A673 (cell line): ENCODE results near the gene FGFBP2. TPM values are rescaled to one million over a fixed set of nuclear protein-coding genes. Genes with fewer than 3 reads are reported as not detected.

Source experiments
- BruUV-seq: library from RNA; stranded (reverse); fragments of 400-500 nt; replicated peaks from 2 replicates; lab custom pipeline; 2021; lab: Mats Ljungman, UMichigan
- CTCF ChIA-PET: fragments of 300-600 bp; sonication (Branson Sonifier 250); formaldehyde crosslinking; loops from one replicate; lab custom pipeline; 2022; ENCODE audit warnings: antibody characterized with exemption; lab: Charles Lee
- POLR2A ChIA-PET: fragments of 300-600 bp; sonication (Branson Sonifier 250); formaldehyde crosslinking; loops from one replicate; lab custom pipeline; 2022; ENCODE audit warnings: antibody characterized with exemption; ENCODE audit not compliant: low non-redundant PET; lab: Charles Lee
- DNase-seq: peaks from one replicate; pipeline ENCODE4 v3.0.0-alpha.2; 2015; ENCODE audit warnings: low spot score
- H3K27ac ChIP-seq: fragments of 200-600 bp; sonication (generic); 2 replicates; pipeline ENCODE4 v1.5.1; 2016; ENCODE audit warnings: mixed run types, low read depth, mild to moderate bottlenecking, mixed read lengths, antibody characterized with exemption, low read length; ENCODE audit not compliant: poor library complexity, severe bottlenecking
- H3K27me3 ChIP-seq: fragments of 200-600 bp; sonication (generic); replicated peaks from 2 replicates; pipeline ENCODE4 v1.6.1; 2017; ENCODE audit warnings: mixed run types, low read depth, mild to moderate bottlenecking, mixed read lengths, antibody characterized with exemption, low read length; ENCODE audit not compliant: insufficient read depth, poor library complexity
- H3K36me3 ChIP-seq: fragments of 200-600 bp; sonication (generic); 2 replicates; pipeline ENCODE4 v1.6.1; 2016; ENCODE audit warnings: mixed run types, mild to moderate bottlenecking, mixed read lengths, antibody characterized with exemption, low read length; ENCODE audit not compliant: insufficient read depth, poor library complexity, severe bottlenecking
- H3K4me1 ChIP-seq: fragments of 200-600 bp; sonication (generic); 2 replicates; pipeline ENCODE4 v1.6.1; 2017; ENCODE audit warnings: mixed run types, mild to moderate bottlenecking, mixed read lengths, antibody characterized with exemption, low read length; ENCODE audit not compliant: insufficient read depth, poor library complexity, severe bottlenecking
- H3K4me3 ChIP-seq: fragments of 200-600 bp; sonication (generic); 2 replicates; pipeline ENCODE4 v1.5.1; 2016; ENCODE audit warnings: low read depth, mixed run types, mild to moderate bottlenecking, mixed read lengths, low read length; ENCODE audit not compliant: poor library complexity, severe bottlenecking
- H3K9me3 ChIP-seq: fragments of 200-600 bp; sonication (generic); 2 replicates; pipeline ENCODE4 v1.6.1; 2016; ENCODE audit warnings: mixed run types, low read depth, mild to moderate bottlenecking, mixed read lengths, antibody characterized with exemption, low read length; ENCODE audit not compliant: poor library complexity, severe bottlenecking
- CTCF ChIP-seq: fragments of 300-800, 200-600 bp; sonication (generic); conservative IDR thresholded peaks from 2 replicates; pipeline ENCODE4 v1.5.1; 2017; ENCODE audit warnings: low read depth, mild to moderate bottlenecking, antibody characterized with exemption, low read length, moderate library complexity, mixed read lengths
- EZH2 ChIP-seq: fragments of 200-600 bp; sonication (generic); IDR thresholded peaks from 2 replicates; pipeline ENCODE4 v1.6.1; 2017; ENCODE audit warnings: borderline replicate concordance, low read depth, mild to moderate bottlenecking, mixed read lengths, antibody characterized with exemption, low read length; ENCODE audit not compliant: poor library complexity, severe bottlenecking
- intact Hi-C: fragments of 100-400 bp; cut with micrococcal nuclease; formaldehyde crosslinking; loops from one replicate; pipeline ENCODE4 v1.10.0; 2022; ENCODE audit not compliant: unreplicated experiment
- total RNA-seq: library from RNA; stranded (reverse); gene quantifications from 2 replicates; pipeline ENCODE4 v1.2.3, GENCODE V29; 2021

The FGFBP2 gene
- total RNA-seq, 1 experiment from 2014 or later = not detected

GRCh38 chr4:15938640-15939039 is 24.3 kb downstream of the FGFBP2 start, which contains the start of gene FGFBP1:
Gene FGFBP1, minus strand, starts transcription at chr4:15938740. Its CDS starts 2,108 bp downstream, at chr4:15936632.
- POLR2A ChIA-PET = no interaction called here
- no peak for TF ChIP-seq EZH2
- Histone ChIP-seq H3K4me3 (no peak within 1 kb of the TSS), H3K27ac (no peak within 1 kb of the TSS), H3K27me3 (no peaks in the 10 kb centered on the region), H3K36me3 (no peaks in the 10 kb centered on the region), H3K9me3 (no peaks in the 10 kb centered on the region), H3K4me1 (no peaks in the 10 kb centered on the region)
- no TSS peak for BruUV-seq
- CTCF ChIA-PET = no interaction called here
- intact Hi-C loops = no loop called here
- no peak for DNase-seq

DNA sequence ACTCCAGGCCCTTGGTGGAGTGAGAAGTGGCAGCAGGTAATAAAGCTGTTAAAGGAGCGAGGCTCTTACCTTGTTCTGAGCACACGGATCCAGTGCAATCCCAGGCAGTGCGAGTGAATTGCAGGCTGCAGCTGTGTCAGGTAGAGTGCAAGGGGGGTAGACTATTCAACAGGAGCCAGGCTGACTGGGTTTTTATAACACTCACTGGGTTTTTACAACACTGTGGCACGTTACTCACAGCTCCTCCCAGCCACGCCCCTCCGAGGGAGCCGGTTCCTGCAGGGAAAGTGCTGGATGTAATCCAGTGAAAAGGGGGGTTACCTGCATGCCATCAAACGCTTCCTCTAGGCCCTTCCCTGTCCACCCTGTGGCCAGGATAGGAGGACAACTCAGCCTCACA is 24.8 kb downstream of the FGFBP2 start:
- no peaks in the 10 kb centered on the region for H3K4me1 ChIP-seq
- ChIA-PET POLR2A (no interaction called here), CTCF (no interaction called here)
- no TSS peak for BruUV-seq
- no peak for TF ChIP-seq CTCF
- no peak for TF ChIP-seq EZH2
- H3K27me3 ChIP-seq = no peaks in the 10 kb centered on the region
- H3K27ac ChIP-seq = no peak overlapping the region
- no peak for DNase-seq
- no peaks in the 10 kb centered on the region for H3K9me3 ChIP-seq
- intact Hi-C loops = no loop called here
- no peaks in the 10 kb centered on the region for H3K36me3 ChIP-seq
- H3K4me3 ChIP-seq = no peak overlapping the region

GRCh38 chr4:15936495-15936894 is 26.5 kb downstream of the FGFBP2 start:
- intact Hi-C loops = no loop called here
- Histone ChIP-seq H3K9me3 (no peaks in the 10 kb centered on the region), H3K27me3 (no peaks in the 10 kb centered on the region), H3K4me3 (no peak overlapping the region), H3K27ac (no peak overlapping the region), H3K4me1 (no peaks in the 10 kb centered on the region), H3K36me3 (no peaks in the 10 kb centered on the region)
- ChIA-PET CTCF (interaction anchor here (0.7 kb wide), 1 partner anchor 489 kb away, joined by 7 read pairs; no protein-coding TSS in a partner anchor), POLR2A (no interaction called here)
- DNase-seq = no peak
- BruUV-seq = no TSS peak
- TF ChIP-seq EZH2 (no peak), CTCF (no peak)
